ENCODE results near the gene RTN1.

GRCh38 chr14:59847711-59848110 lies 22.9 kb downstream of the RTN1 start:
- no peak for TF ChIP-seq CTCF (IDR thresholded peaks at IDR 0.05)
- no peak for TF ChIP-seq EP300 (IDR thresholded peaks at IDR 0.05)
- TF ChIP-seq POLR2AphosphoS5 (IDR thresholded peaks at IDR 0.05), result no peak
- TF ChIP-seq POLR2A (IDR thresholded peaks at IDR 0.05), result no peak

Measured in suprapubic skin (tissue), 4 donors.